Measurements from ENCODE around the gene JUP. TPM values are rescaled to one million over a fixed set of nuclear protein-coding genes. Genes with fewer than 3 reads are reported as not detected.
"Not testable (repeated sequence)": the region's sequence is repeated elsewhere in the genome, so short reads cannot be mapped to it uniquely, and the experiment has no call there.

JUP gene
- total RNA-seq, result 10 to 100 TPM; 35.7 to 41.0 TPM
- polyA plus RNA-seq, result 10 to 100 TPM; 48.3 to 64.3 TPM
- long read RNA-seq, donor 1, transcript JUP-201 (15 exons, 3,200 nt), result major isoform, 9 of 99 reads
- long read RNA-seq, donor 1, partial matches to known transcripts, result 87 of 99 reads
- long read RNA-seq, donor 1, other reads (novel, unspliced or antisense), result 3 of 99 reads
- long read RNA-seq, donor 2, partial matches to known transcripts, result 15 of 24 reads
- long read RNA-seq, donor 2, other reads (novel, unspliced or antisense), result 6 of 24 reads

GRCh38 chr17:41786227-41787020 lies at the start of gene JUP:
Gene JUP, minus strand, starts transcription at chr17:41786711. Its CDS starts 14,857 bp downstream, at chr17:41771854.
- Histone ChIP-seq H3K9me3 (ENCODE audit: control insufficient read depth, low read length) (no peaks in the 10 kb centered on the region), H3K4me1 (ENCODE audit: control insufficient read depth in 1 of 2, insufficient read depth in 2 of 2, low read length in 2 of 2) (peaks cover 0 to 6% of the 10 kb centered on the region in 2 donors), H3K4me3 (ENCODE audit: low read length in 2 of 2) (peak within 1 kb of the TSS; percentile 31 to 51), H3K36me3 (ENCODE audit: control insufficient read depth in 1 of 2, insufficient read depth in 2 of 2, low read length in 1 of 2) (no peaks in the 10 kb centered on the region), H3K27me3 (ENCODE audit: control insufficient read depth in 1 of 2, insufficient read depth in 2 of 2, low read length in 1 of 2) (no peaks in the 10 kb centered on the region), H3K27ac (ENCODE audit: low read depth in 1 of 2, low read length in 2 of 2) (no peak within 1 kb of the TSS)
- ATAC-seq (ENCODE audit: low FRiP score), result peak; percentile 96
- peak; percentile 99 for DNase-seq
- intact Hi-C loops (cut with DNase I), result no loop called here
- 1% methylated on average over 27 to 79 of the region's 79 CpGs for WGBS, 2 donors

DNA sequence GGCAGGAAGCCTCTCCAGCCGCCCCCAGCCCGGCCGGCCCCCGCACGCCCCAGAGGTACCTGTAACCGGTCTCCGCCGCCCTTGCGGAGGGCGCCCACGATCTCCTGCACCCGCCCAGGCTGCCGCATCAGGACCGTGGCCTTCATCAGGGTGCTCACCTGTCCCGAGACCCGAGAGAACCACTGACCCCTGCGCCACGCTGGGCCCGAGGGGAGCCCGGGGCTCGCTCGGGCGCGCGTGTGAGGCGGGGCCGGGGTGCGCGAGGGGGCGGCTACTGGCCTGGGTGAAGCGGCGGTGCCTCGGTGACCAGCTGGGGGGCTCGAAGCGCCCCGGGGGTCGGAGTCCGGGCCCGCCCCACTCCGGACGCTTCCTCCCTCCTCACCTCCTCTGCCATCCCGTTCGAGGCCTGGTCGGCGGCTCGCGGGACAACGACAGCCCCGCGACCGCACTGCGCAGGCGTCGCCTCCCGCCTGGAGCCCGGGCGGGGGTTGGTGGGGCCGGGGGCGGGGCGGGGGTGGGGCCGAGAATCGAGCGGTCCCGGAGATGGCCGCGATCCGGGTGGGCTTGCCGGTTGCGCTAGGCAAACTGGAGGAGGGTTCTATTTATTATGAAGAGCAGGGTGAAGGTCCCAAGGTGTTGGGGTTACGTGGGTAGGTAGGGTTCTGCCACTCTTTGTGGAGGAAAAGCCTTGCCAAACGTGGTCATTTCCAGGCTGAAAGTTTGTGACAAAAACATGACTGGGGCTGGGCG lies 49.5 kb upstream of the JUP start, which contains the start of gene NT5C3B:
Gene NT5C3B (minus strand): TSS at position 433 of the 750 bp plus-strand sequence. CDS start 39 bp downstream, at position 394.
- Histone ChIP-seq H3K36me3 (ENCODE audit: control insufficient read depth in 1 of 2, insufficient read depth in 2 of 2, low read length in 1 of 2) (peaks cover 0 to 2% of the 10 kb centered on the region in 2 donors), H3K4me1 (ENCODE audit: control insufficient read depth in 1 of 2, insufficient read depth in 2 of 2, low read length in 2 of 2) (no peaks in the 10 kb centered on the region), H3K4me3 (ENCODE audit: low read length in 2 of 2) (peak within 1 kb of the TSS; percentile 44 to 54), H3K9me3 (ENCODE audit: control insufficient read depth, low read length) (no peaks in the 10 kb centered on the region), H3K27ac (ENCODE audit: low read depth in 1 of 2, low read length in 2 of 2) (peak within 1 kb of the TSS in 1 of 2 donors; percentile 11), H3K27me3 (ENCODE audit: control insufficient read depth in 1 of 2, insufficient read depth in 2 of 2, low read length in 1 of 2) (no peaks in the 10 kb centered on the region)
- 0 to 1% methylated on average over 47 to 72 of the region's 72 CpGs for WGBS, 2 donors
- DNase-seq (peak; percentile 73 to 91), ATAC-seq (ENCODE audit: low FRiP score) (peak; percentile 90)
- intact Hi-C loops (cut with DNase I), result loop anchor here in 1 of 2 donors (2.0 kb wide), 1 partner anchor 29 kb away; the partner anchor contains the start of gene KLHL11

GRCh38 chr17:41835214-41835799 lies 48.8 kb upstream of the JUP start:
- Histone ChIP-seq H3K4me3 (ENCODE audit: low read length in 2 of 2) (peak overlapping the region; percentile 44 to 54), H3K27ac (ENCODE audit: low read depth in 1 of 2, low read length in 2 of 2) (peak overlapping the region in 1 of 2 donors; percentile 11), H3K9me3 (ENCODE audit: control insufficient read depth, low read length) (no peaks in the 10 kb centered on the region), H3K27me3 (ENCODE audit: control insufficient read depth in 1 of 2, insufficient read depth in 2 of 2, low read length in 1 of 2) (no peaks in the 10 kb centered on the region), H3K36me3 (ENCODE audit: control insufficient read depth in 1 of 2, insufficient read depth in 2 of 2, low read length in 1 of 2) (peaks cover 0 to 2% of the 10 kb centered on the region in 2 donors), H3K4me1 (ENCODE audit: control insufficient read depth in 1 of 2, insufficient read depth in 2 of 2, low read length in 2 of 2) (no peaks in the 10 kb centered on the region)
- no peak for DNase-seq
- intact Hi-C loops (cut with DNase I), result no loop called here
- 10 to 11% methylated on average over 13 of the region's 13 CpGs for WGBS, 2 donors
- peak; percentile 70 for ATAC-seq (ENCODE audit: low FRiP score)

DNA sequence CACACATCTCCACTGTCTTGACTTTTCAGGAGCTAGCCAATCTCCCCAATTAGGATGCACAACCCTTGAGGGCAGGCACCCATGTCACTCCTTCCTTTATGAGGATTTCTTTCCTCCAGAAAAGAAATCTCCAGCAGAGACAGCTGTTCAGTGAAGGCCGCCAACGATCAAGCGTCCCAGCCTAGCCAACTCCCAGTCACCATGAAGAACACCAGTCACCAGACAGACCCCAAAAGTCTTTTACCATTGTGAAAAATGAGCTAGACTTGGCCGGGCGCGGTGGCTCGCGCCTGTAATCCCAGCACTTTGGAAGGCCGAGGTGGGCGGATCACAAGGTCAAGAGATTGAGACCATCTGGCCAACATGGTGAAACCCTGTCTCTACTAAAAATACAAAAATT lies 43.5 kb upstream of the JUP start:
- ATAC-seq (ENCODE audit: low FRiP score); H3K4me3 ChIP-seq (ENCODE audit: low read length in 2 of 2); H3K27me3 ChIP-seq (ENCODE audit: control insufficient read depth in 1 of 2, insufficient read depth in 2 of 2, low read length in 1 of 2); intact Hi-C loops (cut with DNase I); H3K9me3 ChIP-seq (ENCODE audit: control insufficient read depth, low read length); H3K27ac ChIP-seq (ENCODE audit: low read depth in 1 of 2, low read length in 2 of 2); H3K4me1 ChIP-seq (ENCODE audit: control insufficient read depth in 1 of 2, insufficient read depth in 2 of 2, low read length in 2 of 2): not testable (repeated sequence)
- DNase-seq, result peak in 1 of 2 donors; percentile 63
- 85 to 86% methylated on average over 10 of the region's 10 CpGs for WGBS, 2 donors
- H3K36me3 ChIP-seq (ENCODE audit: control insufficient read depth in 1 of 2, insufficient read depth in 2 of 2, low read length in 1 of 2), result peaks cover 4 to 10% of the 10 kb centered on the region in 2 donors

DNA sequence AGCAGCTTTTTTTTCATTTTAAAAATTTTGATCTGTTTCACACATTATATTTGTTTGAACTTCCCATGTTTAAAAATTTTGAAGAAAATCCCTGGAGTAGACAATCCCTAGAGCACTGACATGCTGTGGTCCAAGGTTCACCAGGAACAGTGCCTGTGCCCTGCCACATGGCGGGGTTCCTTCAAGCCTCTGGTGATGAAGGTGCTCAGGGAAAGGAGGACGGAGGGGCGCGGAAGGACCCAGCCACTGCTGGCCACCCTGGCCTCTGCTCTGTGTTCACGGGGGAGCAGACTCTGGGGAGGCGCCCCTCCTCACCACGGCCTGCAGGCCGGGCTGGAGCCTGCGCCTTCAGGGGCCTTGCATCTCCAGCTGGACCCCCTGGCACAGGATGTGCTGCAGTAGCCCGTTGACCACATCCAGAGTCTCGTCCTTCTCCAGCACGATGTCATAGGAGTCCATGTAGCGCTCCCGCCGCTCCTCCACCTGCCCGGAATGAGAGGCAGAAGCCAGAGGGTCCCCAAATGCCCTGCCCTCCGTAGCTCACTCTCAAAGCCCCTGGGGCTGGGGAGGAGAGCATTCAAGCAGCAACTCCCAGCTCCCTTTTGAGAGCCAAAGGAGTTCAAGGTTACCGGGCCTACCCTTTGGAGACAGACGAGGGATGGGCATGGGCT lies 38.8 kb upstream of the JUP start:
- H3K9me3 ChIP-seq (ENCODE audit: control insufficient read depth, low read length), result no peaks in the 10 kb centered on the region
- no peak for ATAC-seq (ENCODE audit: low FRiP score)
- no peaks in the 10 kb centered on the region for H3K27me3 ChIP-seq (ENCODE audit: control insufficient read depth in 1 of 2, insufficient read depth in 2 of 2, low read length in 1 of 2)
- peak; percentile 32 to 68 for DNase-seq
- H3K4me3 ChIP-seq (ENCODE audit: low read length in 2 of 2), result no peak overlapping the region
- H3K36me3 ChIP-seq (ENCODE audit: control insufficient read depth in 1 of 2, insufficient read depth in 2 of 2, low read length in 1 of 2), result peaks cover 4 to 8% of the 10 kb centered on the region in 2 donors
- no peaks in the 10 kb centered on the region for H3K4me1 ChIP-seq (ENCODE audit: control insufficient read depth in 1 of 2, insufficient read depth in 2 of 2, low read length in 2 of 2)
- intact Hi-C loops (cut with DNase I), result no loop called here
- no peak overlapping the region for H3K27ac ChIP-seq (ENCODE audit: low read depth in 1 of 2, low read length in 2 of 2)
- WGBS, 2 donors, result 87 to 89% methylated on average over 19 of the region's 19 CpGs

DNA sequence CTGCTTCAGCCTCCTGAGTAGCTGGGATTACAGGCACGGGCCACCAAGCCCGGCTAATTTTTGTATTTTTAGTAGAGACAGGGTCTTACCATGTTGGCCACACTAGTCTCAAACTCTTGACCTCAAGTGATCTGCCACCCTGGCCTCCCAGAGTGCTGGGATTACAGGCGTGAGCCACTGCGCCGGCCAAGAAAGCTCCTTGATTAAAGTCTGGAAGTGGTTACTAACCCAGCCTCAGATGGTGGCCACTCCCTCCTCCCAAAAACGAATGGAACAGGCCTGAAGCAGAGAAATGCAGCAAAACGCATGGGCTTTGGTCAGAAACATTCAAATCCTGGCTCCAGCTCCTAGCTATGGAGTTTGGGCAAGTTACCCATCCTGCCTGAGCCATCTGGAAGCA lies 37.6 kb upstream of the JUP start:
- DNase-seq, result no peak
- intact Hi-C loops (cut with DNase I), result no loop called here
- no peaks in the 10 kb centered on the region for H3K9me3 ChIP-seq (ENCODE audit: control insufficient read depth, low read length)
- 53 to 54% methylated on average over 7 of the region's 7 CpGs for WGBS, 2 donors
- ATAC-seq (ENCODE audit: low FRiP score), result no peak
- H3K36me3 ChIP-seq (ENCODE audit: control insufficient read depth in 1 of 2, insufficient read depth in 2 of 2, low read length in 1 of 2), result peaks cover 1 to 3% of the 10 kb centered on the region in 2 donors
- no peaks in the 10 kb centered on the region for H3K27me3 ChIP-seq (ENCODE audit: control insufficient read depth in 1 of 2, insufficient read depth in 2 of 2, low read length in 1 of 2)
- no peaks in the 10 kb centered on the region for H3K4me1 ChIP-seq (ENCODE audit: control insufficient read depth in 1 of 2, insufficient read depth in 2 of 2, low read length in 2 of 2)
- H3K27ac ChIP-seq (ENCODE audit: low read depth in 1 of 2, low read length in 2 of 2), result no peak overlapping the region
- no peak overlapping the region for H3K4me3 ChIP-seq (ENCODE audit: low read length in 2 of 2)

GRCh38 chr17:41823580-41823979 lies 37.1 kb upstream of the JUP start:
- no peak for ATAC-seq (ENCODE audit: low FRiP score)

GRCh38 chr17:41823141-41823524 lies 36.6 kb upstream of the JUP start:
- Histone ChIP-seq H3K4me3 (ENCODE audit: low read length in 2 of 2) (no peak overlapping the region), H3K27me3 (ENCODE audit: control insufficient read depth in 1 of 2, insufficient read depth in 2 of 2, low read length in 1 of 2) (no peaks in the 10 kb centered on the region), H3K36me3 (ENCODE audit: control insufficient read depth in 1 of 2, insufficient read depth in 2 of 2, low read length in 1 of 2) (peaks cover 0 to 1% of the 10 kb centered on the region in 2 donors), H3K9me3 (ENCODE audit: control insufficient read depth, low read length) (no peaks in the 10 kb centered on the region), H3K27ac (ENCODE audit: low read depth in 1 of 2, low read length in 2 of 2) (no peak overlapping the region), H3K4me1 (ENCODE audit: control insufficient read depth in 1 of 2, insufficient read depth in 2 of 2, low read length in 2 of 2) (no peaks in the 10 kb centered on the region)
- ATAC-seq (ENCODE audit: low FRiP score) (no peak), DNase-seq (no peak)
- intact Hi-C loops (cut with DNase I), result no loop called here
- 84 to 91% methylated on average over 1 of the region's 1 CpG for WGBS, 2 donors

More at GRCh38 chr17:41823580-41823979, 37.1 kb upstream of the JUP start:
- no peak overlapping the region for H3K27ac ChIP-seq (ENCODE audit: low read depth in 1 of 2, low read length in 2 of 2)
- H3K36me3 ChIP-seq (ENCODE audit: control insufficient read depth in 1 of 2, insufficient read depth in 2 of 2, low read length in 1 of 2), result peaks cover 1 to 3% of the 10 kb centered on the region in 2 donors
- WGBS, 2 donors, result 77 to 80% methylated on average over 7 of the region's 7 CpGs
- H3K4me1 ChIP-seq (ENCODE audit: control insufficient read depth in 1 of 2, insufficient read depth in 2 of 2, low read length in 2 of 2), result no peaks in the 10 kb centered on the region
- H3K9me3 ChIP-seq (ENCODE audit: control insufficient read depth, low read length), result no peaks in the 10 kb centered on the region
- no peak overlapping the region for H3K4me3 ChIP-seq (ENCODE audit: low read length in 2 of 2)
- DNase-seq, result no peak
- no peaks in the 10 kb centered on the region for H3K27me3 ChIP-seq (ENCODE audit: control insufficient read depth in 1 of 2, insufficient read depth in 2 of 2, low read length in 1 of 2)
- intact Hi-C loops (cut with DNase I), result no loop called here

All from aorta (tissue), 5 donors.